Measurements from ENCODE around the gene FOXRED1. TPM values are rescaled to one million over a fixed set of nuclear protein-coding genes. Genes with fewer than 3 reads are reported as not detected.
A peak's percentile ranks its signal among the peaks of the same experiment; 100 is the strongest.
"Not testable (repeated sequence)": the region's sequence is repeated elsewhere in the genome, so short reads cannot be mapped to it uniquely, and the experiment has no call there.

The FOXRED1 gene
- total RNA-seq, 1 donor from 2014 or later: 29.1 TPM

- no peak for ATAC-seq
- intact Hi-C loops (cut with micrococcal nuclease): no loop called here
- DNase-seq: no peak
Measured at GRCh38 chr11:126307706-126308105, 38.8 kb downstream of the FOXRED1 start.

- ATAC-seq (no peak), DNase-seq (no peak)
- intact Hi-C loops (cut with micrococcal nuclease): no loop called here
Measured at GRCh38 chr11:126308271-126308671, 39.3 kb downstream of the FOXRED1 start.

GRCh38 chr11:126308771-126309170 is 39.8 kb downstream of the FOXRED1 start:
- DNase-seq; ATAC-seq; intact Hi-C loops (cut with micrococcal nuclease): not testable (repeated sequence)

- intact Hi-C loops (cut with micrococcal nuclease): loop anchor here (1.0 to 10.0 kb wide), 2 partner anchors 124 to 170 kb away; no protein-coding TSS in a partner anchor
- DNase-seq: peak; percentile 86
- ATAC-seq: peak; percentile 93
Measured at GRCh38 chr11:126310200-126310991, 41.4 kb downstream of the FOXRED1 start.

- DNase-seq (no peak), ATAC-seq (peak; percentile 18)
- intact Hi-C loops (cut with micrococcal nuclease): loop anchor here (1.0 to 10.0 kb wide), 2 partner anchors 124 to 169 kb away; no protein-coding TSS in a partner anchor
Measured at GRCh38 chr11:126310992-126311310, 42.0 kb downstream of the FOXRED1 start.

- ATAC-seq (no peak), DNase-seq (no peak)
- intact Hi-C loops (cut with micrococcal nuclease): loop anchor here (10.0 kb wide), 1 partner anchor 123 kb away; no protein-coding TSS in a partner anchor
Measured at GRCh38 chr11:126311401-126312291, 42.7 kb downstream of the FOXRED1 start.

GRCh38 chr11:126312961-126313360 is 44.0 kb downstream of the FOXRED1 start:
- DNase-seq (no peak), ATAC-seq (no peak)

GRCh38 chr11:126313826-126314225 is 44.9 kb downstream of the FOXRED1 start:
- intact Hi-C loops (cut with micrococcal nuclease): loop anchor here (10.0 kb wide), 1 partner anchor 121 kb away; no protein-coding TSS in a partner anchor
- ATAC-seq (no peak), DNase-seq (no peak)

More at GRCh38 chr11:126312961-126313360, 44.0 kb downstream of the FOXRED1 start:
- intact Hi-C loops (cut with micrococcal nuclease): loop anchor here (10.0 kb wide), 1 partner anchor 122 kb away; no protein-coding TSS in a partner anchor

GRCh38 chr11:126317432-126317755 is 48.4 kb downstream of the FOXRED1 start:
- intact Hi-C loops (cut with micrococcal nuclease): loop anchor here (10.0 kb wide), 1 partner anchor 117 kb away; no protein-coding TSS in a partner anchor
- DNase-seq (no peak), ATAC-seq (peak; percentile 4)

GRCh38 chr11:126317756-126318573 is 49.0 kb downstream of the FOXRED1 start:
- DNase-seq: peak; percentile 83
- ATAC-seq: peak; percentile 94
- intact Hi-C loops (cut with micrococcal nuclease): loop anchor here (10.0 kb wide), 1 partner anchor 117 kb away; no protein-coding TSS in a partner anchor

- DNase-seq: peak; percentile 47
- intact Hi-C loops (cut with micrococcal nuclease): loop anchor here (10.0 kb wide), 1 partner anchor 116 kb away; no protein-coding TSS in a partner anchor
- ATAC-seq: peak; percentile 87
Measured at GRCh38 chr11:126318574-126319373, 49.8 kb downstream of the FOXRED1 start.

GRCh38 chr11:126319374-126319740 is 50.4 kb downstream of the FOXRED1 start:
- intact Hi-C loops (cut with micrococcal nuclease): loop anchor here (10.0 kb wide), 1 partner anchor 115 kb away; no protein-coding TSS in a partner anchor
- no peak for ATAC-seq
- DNase-seq: no peak

- DNase-seq (no peak), ATAC-seq (no peak)
- intact Hi-C loops (cut with micrococcal nuclease): no loop called here
Measured at GRCh38 chr11:126322996-126323395, 54.0 kb downstream of the FOXRED1 start.

GRCh38 chr11:126327281-126328000 is 58.5 kb downstream of the FOXRED1 start:
- ATAC-seq: no peak
- no peak for DNase-seq
- intact Hi-C loops (cut with micrococcal nuclease): no loop called here
